HG03378 (cell line): ENCODE measurements around the gene FAM98B.

ENCODE experiments used
- ATAC-seq: cut with Tn5 transposase; IDR thresholded peaks from one replicate; pipeline ENCODE4 v1.9.1; 2021; ENCODE audit warnings: mild to moderate bottlenecking, moderate library complexity; ENCODE audit not compliant: unreplicated experiment

The FAM98B gene

DNA sequence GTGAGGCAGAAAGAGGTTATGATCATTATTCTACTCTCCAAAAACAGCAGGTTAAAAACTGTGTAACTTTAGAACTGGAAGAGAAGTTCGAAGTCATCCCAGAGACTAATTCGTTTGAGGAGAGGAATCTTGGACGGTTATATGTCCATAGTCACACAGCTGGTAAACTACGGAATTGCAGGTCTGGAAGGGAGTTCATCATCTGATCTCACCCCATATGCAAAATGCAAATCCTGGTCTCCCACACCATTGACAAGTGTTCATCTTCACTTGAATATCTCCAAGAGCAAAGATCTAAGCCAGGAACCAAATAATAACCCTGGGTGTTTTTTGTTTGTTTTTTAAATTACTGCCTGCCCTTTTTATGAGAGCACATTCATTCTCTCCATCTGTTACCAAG is 53.1 kb downstream of the FAM98B start:
- ATAC-seq: no peak

GRCh38 chr15:38507570-38507969 is 53.6 kb downstream of the FAM98B start:
- ATAC-seq: no peak

DNA sequence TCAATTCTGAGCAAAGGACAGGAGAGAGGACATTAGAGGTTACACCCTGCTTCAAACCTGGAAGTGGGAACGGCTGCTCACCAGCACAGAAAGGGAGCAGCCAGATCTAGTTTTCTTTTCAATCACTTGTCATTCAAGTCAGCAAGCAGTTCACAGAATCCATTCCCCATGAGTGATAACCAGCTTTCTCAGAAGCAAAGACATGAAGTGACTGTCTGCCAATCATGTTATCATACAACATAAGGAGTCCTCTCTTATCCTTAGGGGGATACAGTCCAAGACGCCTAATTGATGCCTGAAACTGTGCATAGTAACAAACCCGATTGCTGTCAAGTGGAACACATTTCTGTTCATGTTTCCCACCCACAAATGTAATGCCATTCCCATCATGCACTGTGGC is 54.7 kb downstream of the FAM98B start:
- peak; percentile 52 for ATAC-seq

GRCh38 chr15:38509152-38509551 is 55.2 kb downstream of the FAM98B start:
- no peak for ATAC-seq

- no peak for ATAC-seq
These were observed 59.0 kb downstream of the FAM98B start for GRCh38 chr15:38512901-38513300.

GRCh38 chr15:38514601-38515000 is 60.7 kb downstream of the FAM98B start:
- ATAC-seq: peak; percentile 79

DNA sequence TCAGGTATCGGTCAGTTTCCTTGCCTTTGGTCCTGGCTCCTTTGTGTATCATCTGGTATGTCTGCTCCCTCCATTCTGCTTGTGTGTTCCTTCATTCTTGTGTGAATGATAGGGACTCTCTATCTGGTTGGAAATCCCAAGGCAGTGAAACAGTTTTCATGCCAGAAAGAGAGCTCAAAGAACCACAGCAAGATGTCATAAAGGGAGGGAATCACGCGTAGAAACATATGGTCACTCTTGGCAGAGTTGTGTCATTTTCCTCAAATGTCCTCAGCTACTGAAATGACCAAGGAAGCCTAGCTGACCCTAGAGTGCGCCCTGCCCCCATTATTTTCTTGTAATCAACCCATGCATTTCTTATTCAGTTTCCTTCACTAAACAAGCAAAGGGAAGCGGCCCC is 62.7 kb downstream of the FAM98B start:
- ATAC-seq: no peak

DNA sequence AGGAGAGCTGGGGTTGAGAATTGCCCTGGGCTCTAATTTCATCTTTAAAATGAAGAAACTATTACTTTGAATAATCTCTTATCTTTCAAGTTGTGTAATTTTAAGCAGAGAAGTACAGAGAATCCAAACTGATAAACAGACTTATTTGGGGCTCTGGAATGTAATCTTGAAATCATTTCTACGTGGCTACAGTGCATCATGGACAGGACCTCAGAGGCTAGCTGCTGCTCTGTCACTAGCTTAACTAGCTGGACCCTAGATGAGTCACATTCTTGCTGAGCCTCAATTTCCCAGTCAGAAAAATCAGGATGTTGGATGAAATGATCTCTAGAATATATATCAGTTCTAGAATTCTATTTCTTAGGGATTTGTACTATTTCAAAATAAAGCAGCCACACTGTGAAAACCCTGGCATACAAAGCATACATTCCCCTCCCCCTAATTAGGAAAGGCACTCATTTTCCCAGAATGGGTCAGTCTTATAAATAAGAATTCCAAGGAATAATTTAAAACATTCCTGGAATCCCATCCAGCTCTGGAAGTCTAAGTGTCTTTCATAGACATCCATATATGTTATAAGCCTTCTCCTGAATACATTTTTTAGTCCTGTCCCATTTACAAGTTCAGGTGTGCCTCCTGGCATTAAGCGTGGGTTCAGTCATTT is 63.5 kb downstream of the FAM98B start:
- no peak for ATAC-seq

- ATAC-seq: no peak
These were observed 64.2 kb downstream of the FAM98B start for GRCh38 chr15:38518084-38518483.

DNA sequence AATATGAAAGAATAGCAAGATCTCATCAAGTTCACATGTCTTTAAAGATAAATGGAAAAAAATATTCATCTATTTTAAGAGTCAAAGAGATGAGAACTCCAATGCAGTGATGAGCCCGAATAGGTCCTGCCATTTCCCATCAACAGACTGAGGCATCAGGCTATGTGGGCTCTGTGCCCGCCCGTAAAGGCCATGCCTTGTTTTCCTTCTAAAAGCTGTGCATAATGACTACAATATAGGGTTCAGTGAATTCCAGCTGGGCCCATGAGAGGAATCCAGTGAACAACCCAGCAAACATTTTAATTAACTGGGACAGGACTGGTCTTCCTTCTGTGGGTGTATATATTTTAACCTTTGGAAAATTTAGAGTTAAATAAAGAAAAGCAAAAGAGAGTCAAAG is 66.1 kb downstream of the FAM98B start:
- ATAC-seq: no peak

DNA sequence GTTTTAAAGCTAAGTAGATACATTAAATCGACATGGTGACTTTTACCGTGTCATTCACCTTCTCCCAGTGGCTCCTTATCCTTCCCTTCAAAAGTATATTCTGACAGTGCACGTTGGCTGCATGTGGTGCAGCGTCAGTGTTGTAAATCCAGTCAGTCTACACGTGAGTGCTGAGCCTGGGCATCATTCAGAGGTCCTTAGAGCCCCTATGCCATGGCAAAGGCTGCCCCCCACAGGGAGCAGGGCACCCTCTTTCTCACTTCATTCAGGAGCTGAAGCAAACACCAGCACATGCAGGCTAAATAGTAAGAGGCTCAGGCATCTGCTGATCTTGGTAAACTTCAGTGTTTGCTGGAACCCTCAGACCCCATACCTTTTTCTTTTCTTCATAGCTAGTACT is 67.4 kb downstream of the FAM98B start:
- ATAC-seq: no peak

DNA sequence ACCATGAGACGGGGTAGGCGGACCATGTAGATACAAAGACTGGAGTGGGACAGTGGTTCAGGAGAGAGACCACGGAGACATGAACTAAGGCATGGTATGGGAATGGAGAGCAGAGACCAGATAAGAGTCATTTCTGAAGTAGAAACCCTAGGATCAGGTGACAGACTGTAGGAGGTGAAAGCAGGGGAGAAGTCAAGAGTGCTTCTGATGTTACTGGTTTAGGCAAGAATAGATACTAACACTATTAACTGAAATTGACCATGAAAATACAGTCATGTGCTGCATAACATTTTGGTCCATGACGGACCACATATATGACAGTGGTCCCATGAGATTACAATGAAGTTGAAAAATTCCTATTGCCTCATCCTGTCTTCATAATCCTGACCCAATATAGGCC is 69.0 kb downstream of the FAM98B start:
- ATAC-seq: no peak

DNA sequence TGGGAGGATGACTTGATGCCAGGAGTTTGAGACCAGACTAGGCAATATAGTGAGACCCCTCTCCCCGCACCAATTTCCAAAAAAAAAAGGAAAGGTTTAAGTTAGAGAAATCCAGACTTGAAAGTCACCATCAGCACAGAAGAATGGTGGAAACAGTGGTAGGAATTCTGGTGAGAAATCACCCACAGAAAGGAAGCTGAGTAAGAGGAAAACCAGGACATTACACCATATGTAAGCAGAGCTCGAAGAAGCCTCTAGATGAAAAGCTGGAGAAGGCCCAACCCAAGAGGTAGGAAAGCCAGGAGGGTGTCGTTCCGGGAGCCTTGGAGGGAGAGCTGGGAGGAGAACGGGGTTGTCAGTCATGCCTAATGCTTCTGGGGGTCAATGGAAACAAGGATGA is 70.2 kb downstream of the FAM98B start:
- ATAC-seq: no peak

DNA sequence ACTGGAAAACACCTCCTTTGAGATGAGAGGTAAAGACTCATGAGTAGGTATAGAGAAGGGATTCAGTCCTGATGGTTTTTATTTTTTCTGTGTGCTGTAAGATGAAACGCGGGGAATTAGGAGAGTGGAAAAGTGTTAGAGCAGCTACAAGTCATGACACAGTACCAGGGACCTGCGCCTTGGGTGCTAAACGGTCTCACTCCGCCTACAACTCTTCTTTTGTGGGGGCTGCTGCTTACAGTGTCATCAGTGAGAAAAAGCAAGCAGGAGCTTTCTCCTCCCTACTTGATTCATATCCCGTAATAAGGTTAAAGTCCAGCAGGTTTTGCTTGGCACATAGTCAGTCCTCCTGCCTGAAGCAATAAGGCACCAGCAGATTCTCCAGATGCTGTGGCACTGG is 71.6 kb downstream of the FAM98B start:
- ATAC-seq: no peak

DNA sequence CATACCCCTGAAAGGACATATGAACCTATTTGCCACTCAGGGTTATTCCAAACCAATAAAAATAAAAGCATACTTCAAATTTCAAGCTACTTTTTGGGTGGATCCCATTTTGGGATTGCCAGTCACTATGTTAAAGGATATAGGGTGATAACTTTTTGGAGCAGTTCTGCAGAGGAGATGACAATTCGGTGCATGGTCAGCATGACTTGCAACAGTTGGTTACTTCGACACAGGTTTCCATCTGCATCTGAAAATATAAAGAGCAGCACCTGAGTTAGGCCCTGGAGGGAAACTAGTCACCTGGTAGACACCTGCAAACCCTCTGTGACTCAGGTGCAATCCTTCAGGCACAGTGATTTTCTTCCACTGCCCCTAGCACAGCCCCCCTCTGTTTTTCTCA is 72.2 kb downstream of the FAM98B start:
- no peak for ATAC-seq

- no peak for ATAC-seq
These were observed 74.4 kb downstream of the FAM98B start for GRCh38 chr15:38528294-38528693.

DNA sequence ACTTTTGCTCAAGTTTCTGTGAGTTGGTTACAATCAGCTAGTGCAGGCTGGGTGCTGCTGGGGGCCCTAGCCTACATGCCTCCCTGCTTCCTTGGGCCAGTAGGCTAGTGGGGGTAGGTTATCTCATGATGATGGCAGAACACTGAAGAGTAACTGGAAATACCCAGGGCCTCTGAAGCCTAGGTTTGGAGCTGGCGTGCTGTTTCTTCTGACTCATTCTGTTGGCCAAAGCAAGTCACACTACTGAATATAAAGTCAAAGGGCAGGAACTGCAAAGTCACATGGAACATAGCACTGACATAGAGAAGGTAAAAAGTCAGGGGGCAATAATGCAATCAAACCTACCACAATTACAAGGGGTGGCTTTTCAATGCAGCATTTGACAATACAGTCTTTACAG is 76.2 kb downstream of the FAM98B start:
- ATAC-seq: peak; percentile 91

- no peak for ATAC-seq
These were observed 77.6 kb downstream of the FAM98B start for GRCh38 chr15:38531509-38531908.

DNA sequence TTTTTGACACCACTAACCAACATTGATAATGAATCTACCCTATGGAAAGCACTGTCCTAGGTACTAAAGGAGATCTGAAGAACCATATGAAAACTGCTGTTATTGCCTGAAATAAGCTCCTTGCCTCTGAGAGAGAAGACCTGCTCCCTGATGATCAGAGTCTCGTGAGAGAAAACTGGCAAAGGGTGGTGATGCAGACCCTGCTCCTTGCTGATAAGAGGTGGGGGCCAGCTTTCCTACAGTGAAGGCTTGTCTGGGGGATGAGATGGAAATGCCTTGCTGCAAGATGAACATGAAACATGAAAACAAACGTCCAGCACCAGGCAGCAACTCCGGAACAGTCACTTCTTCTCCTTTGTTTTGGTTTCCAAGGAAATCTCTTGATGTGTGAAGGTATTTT is 78.8 kb downstream of the FAM98B start:
- no peak for ATAC-seq

DNA sequence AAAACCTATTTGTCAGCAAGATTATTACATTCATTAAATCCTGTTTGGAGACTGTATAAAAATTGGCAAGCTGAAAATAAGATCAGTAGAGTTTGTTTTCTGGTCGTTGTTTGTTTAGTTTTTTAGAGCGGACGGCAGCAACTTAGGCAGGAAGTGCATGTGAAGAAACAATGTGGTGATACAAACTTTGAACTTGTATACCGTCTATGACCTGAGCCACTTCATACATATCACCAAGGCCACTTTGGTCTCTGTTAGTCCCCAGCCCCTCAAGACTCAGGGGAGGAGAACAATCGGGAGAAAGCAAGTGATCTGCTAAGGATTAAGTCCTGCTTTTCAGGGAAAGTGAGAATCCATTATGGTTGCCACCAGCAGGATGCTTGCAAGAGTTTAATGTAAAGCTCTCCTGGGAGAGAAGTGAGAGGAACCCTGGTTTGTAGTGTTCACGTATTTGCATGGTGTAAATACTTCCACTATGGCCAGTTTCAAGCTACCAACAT is 79.5 kb downstream of the FAM98B start:
- no peak for ATAC-seq

GRCh38 chr15:38533926-38534325 is 80.0 kb downstream of the FAM98B start:
- ATAC-seq: no peak

GRCh38 chr15:38534691-38535090 is 80.8 kb downstream of the FAM98B start:
- no peak for ATAC-seq

DNA sequence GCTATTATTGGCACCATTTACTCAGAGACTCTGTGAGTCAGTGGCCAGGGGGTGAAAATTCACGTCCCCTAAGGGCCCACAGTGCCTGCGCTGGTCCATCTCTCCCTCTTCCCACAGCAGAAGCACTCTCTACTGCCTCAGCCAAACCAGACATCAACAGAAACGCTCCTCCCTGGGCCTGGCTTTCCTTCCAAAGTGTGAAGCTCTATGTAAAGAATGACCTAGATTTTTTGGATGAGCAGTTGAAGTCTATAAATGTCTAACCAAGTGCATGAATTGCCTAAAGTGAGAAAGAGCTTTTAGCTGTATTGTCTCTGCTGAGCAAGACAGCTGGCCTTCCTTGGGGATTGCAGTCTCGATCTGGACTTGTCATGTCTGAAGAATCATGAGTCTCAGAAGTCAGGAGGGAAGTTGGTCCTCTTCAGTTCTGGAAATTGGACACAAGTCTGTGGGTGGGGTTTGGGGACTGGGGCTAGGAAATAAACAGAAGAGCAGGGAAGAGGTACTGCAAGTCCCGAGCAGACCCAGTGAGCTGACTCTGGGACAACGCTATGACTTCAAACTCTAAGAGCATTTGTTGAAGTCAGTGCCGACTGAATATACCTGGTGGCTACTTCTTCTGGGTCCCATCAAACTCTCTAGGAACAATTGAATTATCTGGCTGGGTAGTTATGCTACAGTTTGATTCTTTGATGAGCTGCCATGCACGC is 81.7 kb downstream of the FAM98B start:
- no peak for ATAC-seq
